Measurements from ENCODE around the gene ZNRF2.

ZNRF2 gene

DNA sequence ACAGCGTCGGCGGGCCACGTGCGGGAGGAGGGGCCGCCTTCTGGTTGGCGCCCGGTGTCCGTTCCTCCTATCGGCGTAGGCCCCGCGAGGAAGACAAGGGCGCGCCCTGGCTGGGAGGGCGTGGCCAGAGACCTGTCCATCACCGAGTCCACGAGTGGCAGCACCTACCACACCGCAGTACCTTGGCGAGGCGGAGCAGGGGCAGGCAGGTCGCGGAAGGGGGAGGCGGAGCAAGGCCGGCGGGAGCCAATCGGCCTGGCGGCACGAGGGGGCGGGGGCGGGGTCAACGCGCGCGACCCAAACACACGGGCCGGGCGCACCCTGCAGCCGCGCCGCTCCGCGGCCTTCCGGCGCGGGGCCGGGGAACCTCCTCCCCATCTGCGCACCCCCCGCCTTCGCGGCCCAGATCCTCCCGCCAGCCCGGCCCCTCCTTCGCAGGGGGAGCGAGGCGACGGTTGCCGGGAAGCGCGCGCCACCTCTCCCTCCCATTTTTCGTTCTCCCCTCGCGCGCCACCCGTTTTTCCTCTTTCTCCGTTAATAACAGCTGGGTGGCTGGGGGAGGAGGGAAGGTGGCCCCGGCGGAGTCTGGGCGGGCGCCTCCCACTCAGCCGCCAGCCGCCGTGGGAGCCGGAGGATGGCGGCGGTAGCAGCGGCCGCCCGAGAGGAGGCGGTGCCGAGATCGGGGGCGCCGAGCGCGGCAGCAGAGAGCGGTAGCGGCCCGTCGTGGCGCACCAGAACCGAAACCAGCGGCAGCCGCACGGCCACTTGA lies at the start of gene ZNRF2:
Gene ZNRF2, plus strand, starts transcription at position 300 of the 769 bp plus-strand sequence. CDS start 761 bp downstream, outside the sequence.
- peak within 1 kb of the TSS; percentile 73 for H3K27ac ChIP-seq

DNA sequence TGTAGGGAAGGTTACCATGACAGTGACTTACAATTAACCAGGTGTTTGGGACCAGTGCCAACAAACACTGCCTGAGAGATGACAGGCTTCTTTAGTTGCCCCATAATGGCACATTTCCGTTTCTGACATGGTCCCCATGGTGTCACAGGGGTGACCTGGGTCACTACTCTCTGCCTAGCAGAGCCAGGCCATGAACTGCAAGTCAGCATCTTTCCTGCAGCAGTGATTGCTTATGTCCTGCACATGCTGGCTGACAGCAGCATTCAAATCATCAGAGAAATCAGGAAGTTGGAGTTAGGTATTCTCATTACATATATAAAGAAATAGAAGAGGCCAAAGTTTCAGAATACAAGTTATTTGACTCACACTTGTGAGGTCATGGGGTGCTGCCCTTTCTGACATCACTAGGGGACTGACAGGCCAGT lies 47.1 kb upstream of the ZNRF2 start:
- TF ChIP-seq ZFX (IDR thresholded peaks at IDR 0.05) = no peak
- TF ChIP-seq, protein P1, sequence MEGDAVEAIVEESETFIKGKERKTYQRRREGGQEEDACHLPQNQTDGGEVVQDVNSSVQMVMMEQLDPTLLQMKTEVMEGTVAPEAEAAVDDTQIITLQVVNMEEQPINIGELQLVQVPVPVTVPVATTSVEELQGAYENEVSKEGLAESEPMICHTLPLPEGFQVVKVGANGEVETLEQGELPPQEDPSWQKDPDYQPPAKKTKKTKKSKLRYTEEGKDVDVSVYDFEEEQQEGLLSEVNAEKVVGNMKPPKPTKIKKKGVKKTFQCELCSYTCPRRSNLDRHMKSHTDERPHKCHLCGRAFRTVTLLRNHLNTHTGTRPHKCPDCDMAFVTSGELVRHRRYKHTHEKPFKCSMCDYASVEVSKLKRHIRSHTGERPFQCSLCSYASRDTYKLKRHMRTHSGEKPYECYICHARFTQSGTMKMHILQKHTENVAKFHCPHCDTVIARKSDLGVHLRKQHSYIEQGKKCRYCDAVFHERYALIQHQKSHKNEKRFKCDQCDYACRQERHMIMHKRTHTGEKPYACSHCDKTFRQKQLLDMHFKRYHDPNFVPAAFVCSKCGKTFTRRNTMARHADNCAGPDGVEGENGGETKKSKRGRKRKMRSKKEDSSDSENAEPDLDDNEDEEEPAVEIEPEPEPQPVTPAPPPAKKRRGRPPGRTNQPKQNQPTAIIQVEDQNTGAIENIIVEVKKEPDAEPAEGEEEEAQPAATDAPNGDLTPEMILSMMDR (conservative IDR thresholded peaks at IDR 0.05) = no peak

More for the DNA sequence above, at the start of gene ZNRF2:
- TF ChIP-seq, protein P1 (conservative IDR thresholded peaks at IDR 0.05) = peak; percentile 44
- no peak for TF ChIP-seq ZFX (IDR thresholded peaks at IDR 0.05)

DNA sequence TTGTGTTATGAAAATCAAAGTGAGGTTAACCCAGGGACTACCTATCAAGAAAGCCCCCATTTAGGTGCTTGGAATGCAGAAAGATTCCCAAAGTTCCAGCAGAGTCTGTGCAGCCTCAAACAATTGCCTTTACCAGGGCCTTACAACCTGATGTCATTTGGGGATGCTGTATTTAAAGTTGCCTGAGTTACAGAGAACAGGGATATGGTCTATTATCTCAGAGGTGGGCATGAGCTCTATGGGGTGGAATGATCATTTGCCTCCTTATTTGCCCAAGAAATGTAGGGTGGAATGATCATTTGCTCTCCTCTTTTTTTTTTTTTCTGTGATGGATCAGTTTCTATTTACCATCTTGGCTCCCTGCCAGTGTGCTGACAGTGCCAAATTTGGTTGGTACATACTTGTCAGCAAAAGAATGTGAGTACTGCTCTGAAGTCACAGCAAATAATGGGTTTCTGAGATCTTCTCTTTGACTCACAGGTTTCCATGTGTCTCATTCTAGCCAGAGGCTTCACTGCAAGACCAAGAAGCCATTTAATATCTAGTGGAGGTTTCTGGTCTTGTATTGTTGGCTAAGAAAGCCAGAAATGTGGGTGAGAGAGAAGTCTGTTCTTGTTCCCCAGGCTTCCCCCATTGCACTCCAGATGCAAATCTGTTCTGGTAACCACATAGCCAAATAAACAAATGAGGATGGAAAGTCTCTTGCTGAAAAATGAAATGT lies 45.5 kb upstream of the ZNRF2 start:
- H3K27ac ChIP-seq = no peak overlapping the region
- no peak for TF ChIP-seq ZFX (IDR thresholded peaks at IDR 0.05)
- TF ChIP-seq, protein P1 (conservative IDR thresholded peaks at IDR 0.05) = no peak

More for the DNA sequence above, 47.1 kb upstream of the ZNRF2 start:
- no peak overlapping the region for H3K27ac ChIP-seq

DNA sequence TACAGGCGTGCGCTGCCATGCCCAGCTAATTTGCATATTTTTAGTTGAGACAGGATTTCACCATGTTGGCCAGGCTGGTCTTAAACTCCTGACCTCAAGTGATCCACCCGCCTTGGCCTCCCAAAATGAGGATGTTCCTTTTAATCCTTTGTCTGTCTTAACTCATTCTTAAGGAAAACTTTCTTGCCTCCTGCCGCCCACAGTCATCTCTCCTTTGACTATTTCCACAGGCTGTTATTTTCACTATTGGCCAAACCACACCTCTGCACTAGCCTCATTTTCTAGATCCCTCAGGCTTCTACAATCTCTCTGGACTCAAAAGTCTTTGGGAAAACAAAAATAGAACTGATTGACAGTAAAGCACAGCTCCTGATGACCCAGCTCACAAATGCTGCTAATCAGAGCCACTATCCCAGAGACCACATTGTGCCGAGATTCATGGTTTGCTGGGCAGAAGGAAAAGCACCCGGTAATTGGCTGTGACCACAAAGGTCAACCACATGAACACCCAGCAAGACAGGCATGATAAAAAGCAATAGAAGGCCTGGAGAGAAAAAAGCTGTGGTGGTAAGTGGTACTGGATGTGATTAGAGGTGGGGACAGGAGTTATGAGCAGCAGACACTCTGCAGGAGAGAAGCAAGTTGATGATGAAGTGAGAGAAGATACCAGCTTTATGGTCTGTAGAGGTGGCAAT lies 44.1 kb upstream of the ZNRF2 start:
- H3K27ac ChIP-seq = no peak overlapping the region
- TF ChIP-seq ZFX (IDR thresholded peaks at IDR 0.05) = no peak
- TF ChIP-seq, protein P1 (conservative IDR thresholded peaks at IDR 0.05) = no peak

DNA sequence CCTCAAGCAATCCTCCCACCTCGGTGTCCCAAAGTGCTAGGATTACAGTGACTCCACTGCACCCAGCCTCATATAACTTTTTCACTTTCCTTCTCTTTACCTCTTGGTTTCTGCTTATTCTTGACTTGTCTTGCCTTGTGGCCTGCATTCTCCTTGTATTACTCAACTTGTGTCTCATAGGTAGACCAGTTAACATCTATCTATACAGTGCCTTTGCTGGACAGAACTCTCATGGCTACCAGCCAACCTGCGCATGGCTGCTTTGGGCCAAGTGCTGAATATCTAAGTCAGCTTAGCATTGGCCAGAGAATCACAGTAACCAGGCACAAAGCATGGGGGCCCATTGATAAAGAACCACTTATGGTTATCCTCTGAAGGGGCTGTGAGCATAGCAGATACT lies 42.6 kb upstream of the ZNRF2 start:
- TF ChIP-seq ZFX (IDR thresholded peaks at IDR 0.05) = no peak
- TF ChIP-seq, protein P1 (conservative IDR thresholded peaks at IDR 0.05) = no peak
- H3K27ac ChIP-seq = no peak overlapping the region

DNA sequence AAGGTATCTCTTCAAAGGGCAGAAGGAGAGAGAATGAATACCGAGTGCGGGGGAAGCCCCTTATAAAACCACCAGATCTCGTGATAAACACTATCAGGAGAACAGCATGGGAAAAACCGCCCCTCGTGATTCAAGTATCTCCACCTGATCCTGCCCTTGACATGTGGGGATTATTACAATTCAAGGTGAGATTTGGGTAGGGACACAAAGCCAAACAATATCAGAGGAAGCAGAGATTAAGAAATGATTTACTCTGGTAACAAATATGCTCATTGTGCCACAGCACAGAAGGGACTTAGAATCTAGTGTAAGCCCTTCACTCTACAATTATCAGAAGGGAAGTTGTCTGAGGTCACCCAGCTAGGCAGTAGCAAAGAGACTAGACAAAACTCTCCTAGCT lies 40.1 kb upstream of the ZNRF2 start:
- TF ChIP-seq, protein P1 (conservative IDR thresholded peaks at IDR 0.05) = no peak
- no peak for TF ChIP-seq ZFX (IDR thresholded peaks at IDR 0.05)
- H3K27ac ChIP-seq = no peak overlapping the region

All from C4-2B (cell line).